Measurements from ENCODE around the gene KSR2. TPM values are rescaled to one million over a fixed set of nuclear protein-coding genes. Genes with fewer than 3 reads are reported as not detected.

KSR2 gene
- total and polyA plus RNA-seq, 2 donors = 0.02 to 0.09 TPM

DNA sequence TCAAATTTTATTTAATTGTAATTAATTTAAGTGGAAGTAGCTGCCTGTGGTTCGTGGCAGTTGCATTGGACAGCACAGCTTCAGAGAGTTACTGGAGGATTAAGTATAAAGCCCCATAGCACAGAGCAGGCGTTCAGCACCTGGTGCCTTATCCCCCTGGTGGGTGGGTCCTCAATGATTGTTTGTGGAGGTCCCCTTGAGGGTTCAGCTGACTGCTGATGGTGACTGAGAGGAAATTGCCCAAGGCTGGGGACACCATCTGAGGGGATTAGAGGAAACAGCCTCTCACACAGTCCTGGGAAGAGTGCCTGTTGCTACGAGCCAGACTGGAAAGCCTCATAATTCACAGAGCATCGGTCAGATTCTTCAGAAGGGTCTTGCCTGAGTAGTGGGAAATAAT lies 524.0 kb downstream of the KSR2 start:
- WGBS = 34% methylated on average over 4 of the region's 4 CpGs
- no peak for DNase-seq (ENCODE audit: low read depth in 6 of 9, low spot score in 9 of 9)
- Histone ChIP-seq H3K27me3 (ENCODE audit: control insufficient read depth in 2 of 2, insufficient read depth in 1 of 2, low read length in 1 of 2) (no peaks in the 10 kb centered on the region), H3K4me3 (ENCODE audit: low read length in 2 of 2) (no peak overlapping the region), H3K4me1 (ENCODE audit: control insufficient read depth in 2 of 2, insufficient read depth in 2 of 2, low read length in 2 of 2) (no peaks in the 10 kb centered on the region), H3K27ac (ENCODE audit: low read depth in 1 of 2, low read length in 1 of 2) (no peak overlapping the region), H3K36me3 (ENCODE audit: control insufficient read depth in 2 of 2, insufficient read depth in 2 of 2, low read length in 1 of 2) (no peaks in the 10 kb centered on the region), H3K9me3 (ENCODE audit: control insufficient read depth in 2 of 2, insufficient read depth in 1 of 2, low read length in 1 of 2) (no peaks in the 10 kb centered on the region)

DNA sequence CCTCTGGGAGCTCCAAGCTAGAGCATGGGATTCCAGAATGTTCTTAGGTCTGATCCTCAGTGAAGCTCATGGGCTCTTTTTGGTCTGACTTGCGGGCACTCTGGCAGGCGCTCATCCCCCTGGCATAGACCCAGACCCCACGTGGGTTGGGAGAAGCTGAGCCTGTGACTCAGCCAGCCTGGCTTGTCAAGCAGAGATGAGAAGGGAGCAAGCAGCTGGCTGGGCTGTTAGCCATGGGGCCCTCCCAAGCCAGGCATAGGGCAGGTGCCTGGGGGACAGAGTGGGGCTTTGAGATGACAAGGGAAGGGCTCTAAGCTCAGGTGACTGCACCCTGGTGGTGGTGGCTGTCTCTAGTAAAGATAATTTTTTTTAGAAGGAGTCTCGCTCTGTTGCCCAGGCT lies 527.0 kb downstream of the KSR2 start:
- peaks cover 0 to 3% of the 10 kb centered on the region in 2 donors for H3K27me3 ChIP-seq (ENCODE audit: control insufficient read depth in 2 of 2, insufficient read depth in 1 of 2, low read length in 1 of 2)
- no peaks in the 10 kb centered on the region for H3K4me1 ChIP-seq (ENCODE audit: control insufficient read depth in 2 of 2, insufficient read depth in 2 of 2, low read length in 2 of 2)
- WGBS = 86% methylated on average over 4 of the region's 4 CpGs
- H3K27ac ChIP-seq (ENCODE audit: low read depth in 1 of 2, low read length in 1 of 2) = no peak overlapping the region
- no peaks in the 10 kb centered on the region for H3K36me3 ChIP-seq (ENCODE audit: control insufficient read depth in 2 of 2, insufficient read depth in 2 of 2, low read length in 1 of 2)
- no peak for DNase-seq (ENCODE audit: low read depth in 6 of 9, low spot score in 9 of 9)
- H3K9me3 ChIP-seq (ENCODE audit: control insufficient read depth in 2 of 2, insufficient read depth in 1 of 2, low read length in 1 of 2) = no peaks in the 10 kb centered on the region
- no peak overlapping the region for H3K4me3 ChIP-seq (ENCODE audit: low read length in 2 of 2)

GRCh38 chr12:117440384-117440783 lies 528.4 kb downstream of the KSR2 start:
- Histone ChIP-seq H3K36me3 (ENCODE audit: control insufficient read depth in 2 of 2, insufficient read depth in 2 of 2, low read length in 1 of 2) (no peaks in the 10 kb centered on the region), H3K4me1 (ENCODE audit: control insufficient read depth in 2 of 2, insufficient read depth in 2 of 2, low read length in 2 of 2) (no peaks in the 10 kb centered on the region), H3K4me3 (ENCODE audit: low read length in 2 of 2) (no peak overlapping the region), H3K27me3 (ENCODE audit: control insufficient read depth in 2 of 2, insufficient read depth in 1 of 2, low read length in 1 of 2) (peaks cover 0 to 3% of the 10 kb centered on the region in 2 donors), H3K27ac (ENCODE audit: low read depth in 1 of 2, low read length in 1 of 2) (no peak overlapping the region), H3K9me3 (ENCODE audit: control insufficient read depth in 2 of 2, insufficient read depth in 1 of 2, low read length in 1 of 2) (no peaks in the 10 kb centered on the region)
- 94% methylated on average over 2 of the region's 2 CpGs for WGBS
- DNase-seq (ENCODE audit: low read depth in 6 of 9, low spot score in 9 of 9) = no peak

GRCh38 chr12:117439531-117440001 lies 529.2 kb downstream of the KSR2 start:
- DNase-seq (ENCODE audit: low read depth in 6 of 9, low spot score in 9 of 9) = no peak
- Histone ChIP-seq H3K27ac (ENCODE audit: low read depth in 1 of 2, low read length in 1 of 2) (no peak overlapping the region), H3K27me3 (ENCODE audit: control insufficient read depth in 2 of 2, insufficient read depth in 1 of 2, low read length in 1 of 2) (peaks cover 0 to 3% of the 10 kb centered on the region in 2 donors), H3K4me1 (ENCODE audit: control insufficient read depth in 2 of 2, insufficient read depth in 2 of 2, low read length in 2 of 2) (no peaks in the 10 kb centered on the region), H3K9me3 (ENCODE audit: control insufficient read depth in 2 of 2, insufficient read depth in 1 of 2, low read length in 1 of 2) (no peaks in the 10 kb centered on the region), H3K4me3 (ENCODE audit: low read length in 2 of 2) (no peak overlapping the region), H3K36me3 (ENCODE audit: control insufficient read depth in 2 of 2, insufficient read depth in 2 of 2, low read length in 1 of 2) (no peaks in the 10 kb centered on the region)
- 71% methylated on average over 13 of the region's 13 CpGs for WGBS

DNA sequence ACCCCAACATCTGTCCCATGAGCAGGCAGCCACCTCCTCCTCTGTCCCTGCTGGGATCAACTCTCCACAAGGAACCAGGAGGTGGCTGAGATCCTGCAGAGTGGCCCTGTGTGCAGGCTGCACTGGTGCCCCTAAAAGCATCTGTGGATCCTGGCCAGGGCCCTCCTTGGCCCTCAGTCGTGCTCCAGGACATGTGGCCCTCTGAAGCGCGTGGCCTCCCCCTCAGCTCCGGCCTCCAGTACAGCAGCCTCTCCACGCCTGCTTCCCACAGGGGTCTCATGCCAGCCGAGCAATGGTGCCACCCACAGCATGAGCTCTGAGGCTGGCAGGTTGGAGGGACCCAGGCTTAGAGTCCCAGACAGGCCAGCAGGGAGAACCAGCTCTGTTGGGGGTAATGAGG lies 530.0 kb downstream of the KSR2 start:
- Histone ChIP-seq H3K4me1 (ENCODE audit: control insufficient read depth in 2 of 2, insufficient read depth in 2 of 2, low read length in 2 of 2) (no peaks in the 10 kb centered on the region), H3K27me3 (ENCODE audit: control insufficient read depth in 2 of 2, insufficient read depth in 1 of 2, low read length in 1 of 2) (peaks cover 0 to 3% of the 10 kb centered on the region in 2 donors), H3K9me3 (ENCODE audit: control insufficient read depth in 2 of 2, insufficient read depth in 1 of 2, low read length in 1 of 2) (no peaks in the 10 kb centered on the region), H3K27ac (ENCODE audit: low read depth in 1 of 2, low read length in 1 of 2) (no peak overlapping the region), H3K4me3 (ENCODE audit: low read length in 2 of 2) (no peak overlapping the region), H3K36me3 (ENCODE audit: control insufficient read depth in 2 of 2, insufficient read depth in 2 of 2, low read length in 1 of 2) (no peaks in the 10 kb centered on the region)
- WGBS = 90% methylated on average over 6 of the region's 6 CpGs
- DNase-seq (ENCODE audit: low read depth in 6 of 9, low spot score in 9 of 9) = no peak

GRCh38 chr12:117437516-117438255 lies 531.1 kb downstream of the KSR2 start:
- DNase-seq (ENCODE audit: low read depth in 6 of 9, low spot score in 9 of 9) = no peak
- 83% methylated on average over 11 of the region's 11 CpGs for WGBS
- Histone ChIP-seq H3K4me1 (ENCODE audit: control insufficient read depth in 2 of 2, insufficient read depth in 2 of 2, low read length in 2 of 2) (no peaks in the 10 kb centered on the region), H3K36me3 (ENCODE audit: control insufficient read depth in 2 of 2, insufficient read depth in 2 of 2, low read length in 1 of 2) (no peaks in the 10 kb centered on the region), H3K27me3 (ENCODE audit: control insufficient read depth in 2 of 2, insufficient read depth in 1 of 2, low read length in 1 of 2) (peaks cover 0 to 3% of the 10 kb centered on the region in 2 donors), H3K27ac (ENCODE audit: low read depth in 1 of 2, low read length in 1 of 2) (no peak overlapping the region), H3K4me3 (ENCODE audit: low read length in 2 of 2) (no peak overlapping the region), H3K9me3 (ENCODE audit: control insufficient read depth in 2 of 2, insufficient read depth in 1 of 2, low read length in 1 of 2) (no peaks in the 10 kb centered on the region)

DNA sequence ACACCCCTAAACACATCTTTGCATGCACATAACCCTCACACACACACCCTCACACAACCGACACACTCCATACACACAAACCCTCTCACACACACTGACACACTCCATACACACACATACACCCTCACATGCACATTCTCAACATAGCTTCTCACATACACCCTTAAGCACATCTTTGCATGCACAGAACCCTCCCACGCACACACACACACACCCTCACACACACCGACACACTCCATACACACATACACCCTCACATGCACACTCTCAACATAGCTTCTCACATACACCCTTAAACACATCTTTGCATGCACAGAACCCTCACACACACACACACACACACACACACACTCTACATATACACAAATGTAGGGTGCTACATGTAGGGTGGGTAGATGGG lies 534.9 kb downstream of the KSR2 start:
- Histone ChIP-seq H3K36me3 (ENCODE audit: control insufficient read depth in 2 of 2, insufficient read depth in 2 of 2, low read length in 1 of 2) (no peaks in the 10 kb centered on the region), H3K9me3 (ENCODE audit: control insufficient read depth in 2 of 2, insufficient read depth in 1 of 2, low read length in 1 of 2) (no peaks in the 10 kb centered on the region), H3K4me1 (ENCODE audit: control insufficient read depth in 2 of 2, insufficient read depth in 2 of 2, low read length in 2 of 2) (no peaks in the 10 kb centered on the region), H3K27ac (ENCODE audit: low read depth in 1 of 2, low read length in 1 of 2) (no peak overlapping the region), H3K27me3 (ENCODE audit: control insufficient read depth in 2 of 2, insufficient read depth in 1 of 2, low read length in 1 of 2) (no peaks in the 10 kb centered on the region), H3K4me3 (ENCODE audit: low read length in 2 of 2) (no peak overlapping the region)
- DNase-seq (ENCODE audit: low read depth in 6 of 9, low spot score in 9 of 9) = no peak
- WGBS = 96% methylated on average over 3 of the region's 3 CpGs

DNA sequence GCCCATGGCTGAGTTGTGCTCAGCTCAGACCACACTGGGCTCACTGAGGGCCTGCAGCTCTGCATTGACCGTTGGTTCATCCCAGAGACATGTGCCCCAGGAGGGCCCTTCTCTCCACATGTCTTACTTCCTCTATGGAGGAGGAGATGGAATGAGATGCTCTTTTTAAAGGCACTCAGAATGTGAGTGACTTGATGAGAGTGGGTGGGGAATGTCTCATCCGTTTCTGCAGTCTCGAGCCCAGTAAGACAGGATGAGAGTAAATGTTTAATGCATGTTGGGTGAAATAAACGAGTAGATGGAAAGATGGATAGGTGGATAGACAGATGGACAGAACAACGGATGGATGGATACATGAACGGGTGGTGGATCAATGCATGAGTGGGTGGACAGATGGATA lies 538.5 kb downstream of the KSR2 start:
- Histone ChIP-seq H3K4me1 (ENCODE audit: control insufficient read depth in 2 of 2, insufficient read depth in 2 of 2, low read length in 2 of 2) (no peaks in the 10 kb centered on the region), H3K27me3 (ENCODE audit: control insufficient read depth in 2 of 2, insufficient read depth in 1 of 2, low read length in 1 of 2) (no peaks in the 10 kb centered on the region), H3K27ac (ENCODE audit: low read depth in 1 of 2, low read length in 1 of 2) (no peak overlapping the region), H3K9me3 (ENCODE audit: control insufficient read depth in 2 of 2, insufficient read depth in 1 of 2, low read length in 1 of 2) (no peaks in the 10 kb centered on the region), H3K4me3 (ENCODE audit: low read length in 2 of 2) (no peak overlapping the region), H3K36me3 (ENCODE audit: control insufficient read depth in 2 of 2, insufficient read depth in 2 of 2, low read length in 1 of 2) (no peaks in the 10 kb centered on the region)
- 86% methylated on average over 6 of the region's 6 CpGs for WGBS
- no peak for DNase-seq (ENCODE audit: low read depth in 6 of 9, low spot score in 9 of 9)

DNA sequence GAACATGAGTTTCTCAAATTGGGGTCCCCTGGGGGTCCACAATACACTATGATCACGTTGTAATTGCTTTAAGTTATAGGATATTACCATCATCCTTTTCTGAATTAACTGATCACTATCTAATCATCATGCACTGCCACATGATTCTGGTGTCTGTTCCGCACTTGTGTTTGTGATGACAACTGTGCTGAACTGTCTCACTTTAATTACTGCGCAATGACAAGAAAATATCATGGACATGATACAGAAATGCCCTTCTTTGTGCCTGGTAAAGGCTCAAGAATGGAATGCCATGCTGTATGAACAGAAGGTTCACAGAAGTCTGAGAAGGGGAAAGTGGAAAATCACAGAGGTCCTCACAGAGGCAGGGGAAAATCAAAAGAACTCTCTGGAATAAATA lies 541.6 kb downstream of the KSR2 start:
- no peaks in the 10 kb centered on the region for H3K36me3 ChIP-seq (ENCODE audit: control insufficient read depth in 2 of 2, insufficient read depth in 2 of 2, low read length in 1 of 2)
- H3K9me3 ChIP-seq (ENCODE audit: control insufficient read depth in 2 of 2, insufficient read depth in 1 of 2, low read length in 1 of 2) = no peaks in the 10 kb centered on the region
- H3K27me3 ChIP-seq (ENCODE audit: control insufficient read depth in 2 of 2, insufficient read depth in 1 of 2, low read length in 1 of 2) = no peaks in the 10 kb centered on the region
- no peak for DNase-seq (ENCODE audit: low read depth in 6 of 9, low spot score in 9 of 9)
- no peak overlapping the region for H3K4me3 ChIP-seq (ENCODE audit: low read length in 2 of 2)
- WGBS = 78% methylated on average over 3 of the region's 3 CpGs
- no peak overlapping the region for H3K27ac ChIP-seq (ENCODE audit: low read depth in 1 of 2, low read length in 1 of 2)
- H3K4me1 ChIP-seq (ENCODE audit: control insufficient read depth in 2 of 2, insufficient read depth in 2 of 2, low read length in 2 of 2) = no peaks in the 10 kb centered on the region
